GM19035 (cell line): ENCODE measurements around the gene MRPS16.
"Not testable (repeated sequence)": the region's sequence is repeated elsewhere in the genome, so short reads cannot be mapped to it uniquely, and the experiment has no call there.

Experiments
- ATAC-seq: cut with Tn5 transposase; IDR thresholded peaks from one replicate; pipeline ENCODE4 v1.9.1; 2021; ENCODE audit not compliant: unreplicated experiment

MRPS16 gene

GRCh38 chr10:73252445-73253224, at the start of gene MRPS16:
Gene MRPS16, minus strand, starts transcription at chr10:73252644. Its CDS starts 162 bp downstream, at chr10:73252482.
- peak; percentile 83 for ATAC-seq

- no peak for ATAC-seq
These were observed 44.5 kb upstream of the MRPS16 start for GRCh38 chr10:73296946-73297345.

GRCh38 chr10:73293461-73293860, 41.0 kb upstream of the MRPS16 start:
- ATAC-seq, result no peak

GRCh38 chr10:73289958-73290357, 37.5 kb upstream of the MRPS16 start:
- no peak for ATAC-seq

- no peak for ATAC-seq
These were observed 35.0 kb upstream of the MRPS16 start for GRCh38 chr10:73287441-73287840.

GRCh38 chr10:73281097-73281496, 28.7 kb upstream of the MRPS16 start:
- ATAC-seq, result no peak

- ATAC-seq, result no peak
These were observed 12.0 kb upstream of the MRPS16 start for GRCh38 chr10:73264423-73264822.

GRCh38 chr10:73263693-73264347, 11.4 kb upstream of the MRPS16 start:
- no peak for ATAC-seq

- no peak for ATAC-seq
These were observed 10.6 kb upstream of the MRPS16 start for GRCh38 chr10:73262880-73263555.

GRCh38 chr10:73262105-73262730, 9.8 kb upstream of the MRPS16 start:
- no peak for ATAC-seq

- no peak for ATAC-seq
These were observed 9.0 kb upstream of the MRPS16 start for GRCh38 chr10:73261362-73261995.

GRCh38 chr10:73258612-73259011, 6.2 kb upstream of the MRPS16 start:
- not testable (repeated sequence) for ATAC-seq

GRCh38 chr10:73253225-73253555, 746 bp upstream of the MRPS16 start:
- ATAC-seq, result no peak

GRCh38 chr10:73251683-73252444, 580 bp downstream of the MRPS16 start:
- peak; percentile 36 for ATAC-seq

GRCh38 chr10:73248259-73248724, 4.2 kb downstream of the MRPS16 start:
- no peak for ATAC-seq

GRCh38 chr10:73247509-73248258, 4.8 kb downstream of the MRPS16 start:
- ATAC-seq, result no peak

- ATAC-seq, result peak; percentile 84
These were observed 5.6 kb downstream of the MRPS16 start, which contains the start of gene DNAJC9 for GRCh38 chr10:73246646-73247508. Gene DNAJC9, minus strand, starts transcription at chr10:73247255. Its CDS starts 66 bp downstream, at chr10:73247189.

GRCh38 chr10:73246322-73246645, 6.2 kb downstream of the MRPS16 start:
- no peak for ATAC-seq
